ENCODE results near the gene MED26.
A peak's percentile ranks its signal among the peaks of the same experiment; 100 is the strongest.

MED26 gene

DNA sequence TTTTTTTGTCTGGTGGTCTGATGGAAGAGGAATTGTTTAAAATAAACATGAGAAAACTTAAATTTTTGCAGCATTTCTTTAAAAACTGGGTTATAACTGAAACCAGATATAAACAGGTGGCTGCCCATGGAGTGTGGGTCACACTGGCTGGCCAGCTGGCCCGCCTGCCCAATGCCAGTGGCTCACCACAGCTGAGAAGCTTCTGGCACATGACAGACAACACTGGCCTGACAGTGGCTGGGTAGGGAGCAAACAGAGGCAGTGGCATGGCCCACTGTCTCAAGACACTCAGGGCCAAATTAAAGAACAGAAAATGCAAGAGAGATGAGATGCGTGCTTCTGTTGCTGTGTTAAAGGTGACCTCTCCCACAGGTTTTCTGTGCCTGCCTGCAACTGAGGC lies 52.7 kb downstream of the MED26 start:
- DNase-seq (ENCODE audit: low read depth), result no peak
- H3K4me3 ChIP-seq (ENCODE audit: low read depth, low read length), result no peak overlapping the region
- TF ChIP-seq, protein P1, sequence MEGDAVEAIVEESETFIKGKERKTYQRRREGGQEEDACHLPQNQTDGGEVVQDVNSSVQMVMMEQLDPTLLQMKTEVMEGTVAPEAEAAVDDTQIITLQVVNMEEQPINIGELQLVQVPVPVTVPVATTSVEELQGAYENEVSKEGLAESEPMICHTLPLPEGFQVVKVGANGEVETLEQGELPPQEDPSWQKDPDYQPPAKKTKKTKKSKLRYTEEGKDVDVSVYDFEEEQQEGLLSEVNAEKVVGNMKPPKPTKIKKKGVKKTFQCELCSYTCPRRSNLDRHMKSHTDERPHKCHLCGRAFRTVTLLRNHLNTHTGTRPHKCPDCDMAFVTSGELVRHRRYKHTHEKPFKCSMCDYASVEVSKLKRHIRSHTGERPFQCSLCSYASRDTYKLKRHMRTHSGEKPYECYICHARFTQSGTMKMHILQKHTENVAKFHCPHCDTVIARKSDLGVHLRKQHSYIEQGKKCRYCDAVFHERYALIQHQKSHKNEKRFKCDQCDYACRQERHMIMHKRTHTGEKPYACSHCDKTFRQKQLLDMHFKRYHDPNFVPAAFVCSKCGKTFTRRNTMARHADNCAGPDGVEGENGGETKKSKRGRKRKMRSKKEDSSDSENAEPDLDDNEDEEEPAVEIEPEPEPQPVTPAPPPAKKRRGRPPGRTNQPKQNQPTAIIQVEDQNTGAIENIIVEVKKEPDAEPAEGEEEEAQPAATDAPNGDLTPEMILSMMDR (conservative IDR thresholded peaks at IDR 0.05; ENCODE audit: low read depth, low read length), result no peak

DNA sequence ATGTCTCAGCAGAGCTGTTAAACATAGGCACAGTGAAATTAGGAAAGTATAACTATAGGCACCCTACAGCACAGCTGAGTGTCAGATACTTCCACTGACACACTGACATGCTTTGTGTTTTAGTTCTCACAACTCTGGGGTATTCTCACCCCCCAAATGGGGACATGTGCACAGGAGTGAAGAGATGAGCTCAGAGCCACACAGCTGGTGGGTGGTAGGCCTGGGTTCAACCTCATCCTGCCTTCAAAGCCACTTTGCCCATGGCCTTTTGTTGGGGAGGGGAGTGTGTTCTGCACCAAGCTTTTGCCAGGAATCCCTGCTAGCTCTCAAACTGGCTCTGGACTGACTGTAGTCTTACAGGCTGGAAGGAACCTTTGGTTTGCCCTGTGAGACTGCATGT lies 54.1 kb downstream of the MED26 start:
- TF ChIP-seq, protein P1 (conservative IDR thresholded peaks at IDR 0.05; ENCODE audit: low read depth, low read length), result no peak
- no peak overlapping the region for H3K4me3 ChIP-seq (ENCODE audit: low read depth, low read length)
- DNase-seq (ENCODE audit: low read depth), result no peak

DNA sequence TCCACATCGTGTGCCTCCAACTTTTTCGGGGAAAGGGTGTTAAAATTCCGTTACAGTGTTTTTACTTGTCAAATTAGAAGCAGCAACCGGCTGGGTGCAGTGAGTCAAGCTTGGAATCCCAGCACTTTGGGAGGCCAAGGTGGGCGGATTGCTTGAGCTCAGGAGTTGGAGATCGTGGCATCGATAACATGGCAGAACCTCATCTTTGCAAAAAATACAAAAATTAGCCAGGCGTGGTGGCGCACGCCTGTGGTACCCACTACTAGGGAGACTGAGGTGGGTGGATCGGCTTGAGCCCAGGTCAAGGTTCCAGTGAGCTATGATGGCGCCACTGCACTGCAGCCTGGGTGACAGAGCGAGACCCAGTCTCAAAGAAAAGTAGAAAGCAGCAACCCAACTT lies 54.7 kb downstream of the MED26 start:
- TF ChIP-seq, protein P1 (conservative IDR thresholded peaks at IDR 0.05; ENCODE audit: low read depth, low read length), result no peak
- no peak for DNase-seq (ENCODE audit: low read depth)
- peak overlapping the region; percentile 96 for H3K4me3 ChIP-seq (ENCODE audit: low read depth, low read length)

DNA sequence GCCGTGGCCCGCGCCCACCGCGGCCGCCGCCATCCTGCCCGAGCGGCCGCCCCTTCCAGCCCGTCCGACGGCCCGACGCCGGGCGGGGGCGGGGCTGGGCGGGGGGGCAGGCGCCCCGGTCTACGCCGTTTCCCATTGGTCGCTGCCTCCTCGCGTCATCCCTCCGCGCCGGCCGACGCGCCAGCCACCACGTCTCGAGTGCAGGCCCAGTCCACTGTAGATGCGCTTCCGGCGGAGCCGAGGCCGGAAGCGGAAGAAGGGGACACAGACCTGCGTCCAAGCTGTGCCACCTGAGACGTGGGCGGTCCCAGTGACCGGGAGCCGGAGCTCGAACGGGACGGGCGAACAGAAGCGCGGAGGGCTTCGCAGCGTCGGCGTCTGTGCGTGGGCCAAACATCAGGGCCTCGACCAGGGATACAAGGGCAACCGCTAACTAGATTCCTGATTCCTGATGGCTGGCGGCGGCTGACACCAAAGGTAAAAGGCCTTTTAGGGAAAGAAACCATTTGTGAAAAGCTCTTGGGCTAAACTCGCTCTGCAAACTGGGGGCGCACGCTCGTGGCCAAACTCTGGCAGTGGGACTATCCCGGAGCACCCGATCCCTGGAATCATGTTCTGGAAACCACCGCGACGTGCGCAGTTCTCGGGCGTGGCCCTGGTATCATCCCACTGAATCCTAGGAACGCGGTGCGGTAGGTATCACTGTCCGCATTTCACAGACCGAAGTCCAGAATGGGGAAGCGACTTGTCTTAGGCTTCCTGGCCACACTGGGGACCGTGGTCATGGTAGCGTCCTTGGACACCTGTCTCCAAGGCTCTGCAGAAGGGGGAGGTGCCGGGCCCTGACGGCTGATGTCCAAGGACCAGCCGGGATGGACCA lies 55.4 kb downstream of the MED26 start, which contains the start of gene SLC35E1:
SLC35E1 (minus strand) TSS at position 84 of the 880 bp plus-strand sequence; CDS start at position 33, 51 bp downstream.
- DNase-seq (ENCODE audit: low read depth), result peak; percentile 94
- TF ChIP-seq, protein P1 (conservative IDR thresholded peaks at IDR 0.05; ENCODE audit: low read depth, low read length), result no peak
- peak within 1 kb of the TSS; percentile 96 for H3K4me3 ChIP-seq (ENCODE audit: low read depth, low read length)

DNA sequence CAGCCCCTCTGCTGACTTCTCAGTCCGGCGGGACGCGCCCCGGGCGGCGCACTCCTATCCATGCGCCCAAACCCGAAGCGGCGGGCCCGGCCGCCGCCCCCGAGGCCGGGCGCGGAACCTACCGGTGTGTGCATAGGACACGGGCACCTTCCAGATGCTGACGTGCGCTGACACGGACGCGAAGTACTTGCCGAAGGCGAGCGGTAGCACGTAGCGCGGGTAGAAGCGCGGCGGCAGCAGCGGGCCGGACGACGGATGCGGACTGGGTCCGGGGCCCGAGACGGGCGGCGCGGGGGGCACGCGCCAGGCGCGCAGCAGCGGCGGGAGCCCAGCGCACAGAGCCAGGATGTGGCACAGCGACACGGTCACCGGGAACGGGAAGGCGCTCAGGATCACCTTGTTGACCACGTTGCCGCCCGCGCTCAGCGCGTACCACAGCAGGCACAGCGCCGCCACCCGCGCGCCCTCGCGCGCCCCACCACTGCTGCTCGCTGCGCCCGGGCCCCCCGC lies 56.1 kb downstream of the MED26 start:
- peak; percentile 37 for DNase-seq (ENCODE audit: low read depth)
- peak overlapping the region; percentile 96 for H3K4me3 ChIP-seq (ENCODE audit: low read depth, low read length)
- TF ChIP-seq, protein P1 (conservative IDR thresholded peaks at IDR 0.05; ENCODE audit: low read depth, low read length), result no peak

DNA sequence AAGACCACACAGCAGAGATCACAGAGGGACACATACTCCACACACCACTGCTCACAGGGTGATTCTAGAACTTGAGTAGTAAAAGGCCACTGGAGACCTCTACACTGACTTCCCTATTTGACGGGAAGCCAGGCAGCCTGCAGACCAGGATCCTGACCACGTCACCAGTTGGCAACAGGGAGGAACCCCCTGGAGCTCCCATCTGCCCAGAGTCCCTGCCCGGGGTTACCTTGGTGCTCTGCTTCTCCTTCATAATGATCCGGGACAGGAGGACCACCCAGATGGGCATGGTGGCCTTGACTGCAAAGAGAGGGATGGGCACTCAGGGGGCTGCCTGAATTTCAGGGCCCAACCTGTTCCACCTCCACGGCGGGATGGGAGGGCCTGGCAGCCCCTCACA lies 56.7 kb downstream of the MED26 start:
- TF ChIP-seq, protein P1 (conservative IDR thresholded peaks at IDR 0.05; ENCODE audit: low read depth, low read length), result no peak
- peak; percentile 63 for DNase-seq (ENCODE audit: low read depth)
- peak overlapping the region; percentile 96 for H3K4me3 ChIP-seq (ENCODE audit: low read depth, low read length)
